Peyer's patch (tissue), 4 donors: Measurements from ENCODE around the gene TTC16. TPM values are rescaled to one million over a fixed set of nuclear protein-coding genes. Genes with fewer than 3 reads are reported as not detected.

Source experiments
- DNase-seq, 3 donors: peaks; one replicate each; pipeline ENCODE4 v3.0.0-alpha.2; 2017 to 2019
- H3K27ac ChIP-seq, 4 donors: fragments of 200-600 bp; sonication (generic); one replicate each; pipeline ENCODE4 v1.5.1; 2016 to 2019
- H3K27me3 ChIP-seq, 2 donors: fragments of 200-600 bp; sonication (generic); one replicate each; pipeline ENCODE4 v1.5.1; 2019
- H3K36me3 ChIP-seq, 3 donors: fragments of 200-600 bp; sonication (generic); one replicate each; pipeline ENCODE4 v1.5.1; 2016 to 2019
- H3K4me1 ChIP-seq, 4 donors: fragments of 200-600 bp; sonication (generic); one replicate each; pipeline ENCODE4 v1.5.1; 2016 to 2019
- H3K4me3 ChIP-seq, 4 donors: fragments of 200-600 bp; sonication (generic); 1 replicate in 3 of 4; 2 replicates in 1 of 4; pipeline ENCODE4 v1.5.1; 2016 to 2019; ENCODE audit warnings: mild to moderate bottlenecking in 1 of 4
- H3K9me3 ChIP-seq, 4 donors: fragments of 200-600 bp; sonication (generic); one replicate each; pipeline ENCODE4 v1.5.1; 2016 to 2019; ENCODE audit warnings: mild to moderate bottlenecking in 1 of 4
- POLR2A ChIP-seq, 2 donors: fragments of 450-650 bp; IDR thresholded peaks; one replicate each; pipeline ENCODE4 v1.5.1; 2017; ENCODE audit warnings: antibody characterized with exemption in 2 of 2, mild to moderate bottlenecking in 2 of 2, moderate library complexity in 2 of 2
- total RNA-seq, 4 donors: library from RNA; depleted of rRNA; stranded (reverse); fragments of >200 nt; gene quantifications; one replicate each; pipeline ENCODE4 v1.1.0, GENCODE V29; 2016
- TF ChIP-seq, protein P1 (sequence below), 6 experiments: fragments of 450-650 bp in 4 of 6; fragments of 200-600 bp in 2 of 6; sonication (generic) in 1 of 6; IDR thresholded peaks; one replicate each; pipeline ENCODE4 v1.5.1; 2017 to 2019; ENCODE audit warnings: antibody characterized with exemption in 6 of 6, mild to moderate bottlenecking in 3 of 6, moderate library complexity in 1 of 6

TTC16 gene
- total RNA-seq, 4 donors from 2014 or later = not detected

DNA sequence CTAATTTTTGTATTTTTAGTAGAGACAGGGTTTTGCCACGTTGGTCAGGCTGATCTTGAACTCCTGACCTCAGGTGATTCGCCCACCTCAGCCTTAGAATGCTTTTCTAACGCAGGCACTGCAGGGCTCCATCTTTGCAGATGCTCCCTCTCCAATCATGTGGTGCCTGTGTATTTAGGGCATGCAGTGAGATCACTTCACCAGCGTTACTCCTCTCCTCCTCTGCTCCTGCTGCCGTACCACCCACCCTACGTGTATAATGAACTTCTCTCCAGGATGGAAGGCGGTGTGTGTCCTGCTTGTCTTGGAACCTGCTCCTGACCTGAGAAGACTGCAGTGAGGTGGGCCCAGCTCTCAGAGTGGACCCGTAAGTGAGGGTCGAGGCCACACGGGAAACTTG is 22.7 kb upstream of the TTC16 start:
- Histone ChIP-seq H3K27me3 (no peaks in the 10 kb centered on the region), H3K4me3 (no peak overlapping the region), H3K4me1 (no peaks in the 10 kb centered on the region), H3K36me3 (peaks cover 0 to 8% (median 0%) of the 10 kb centered on the region in 3 donors), H3K27ac (no peak overlapping the region), H3K9me3 (no peaks in the 10 kb centered on the region)
- no peak for DNase-seq
- TF ChIP-seq, protein P1, sequence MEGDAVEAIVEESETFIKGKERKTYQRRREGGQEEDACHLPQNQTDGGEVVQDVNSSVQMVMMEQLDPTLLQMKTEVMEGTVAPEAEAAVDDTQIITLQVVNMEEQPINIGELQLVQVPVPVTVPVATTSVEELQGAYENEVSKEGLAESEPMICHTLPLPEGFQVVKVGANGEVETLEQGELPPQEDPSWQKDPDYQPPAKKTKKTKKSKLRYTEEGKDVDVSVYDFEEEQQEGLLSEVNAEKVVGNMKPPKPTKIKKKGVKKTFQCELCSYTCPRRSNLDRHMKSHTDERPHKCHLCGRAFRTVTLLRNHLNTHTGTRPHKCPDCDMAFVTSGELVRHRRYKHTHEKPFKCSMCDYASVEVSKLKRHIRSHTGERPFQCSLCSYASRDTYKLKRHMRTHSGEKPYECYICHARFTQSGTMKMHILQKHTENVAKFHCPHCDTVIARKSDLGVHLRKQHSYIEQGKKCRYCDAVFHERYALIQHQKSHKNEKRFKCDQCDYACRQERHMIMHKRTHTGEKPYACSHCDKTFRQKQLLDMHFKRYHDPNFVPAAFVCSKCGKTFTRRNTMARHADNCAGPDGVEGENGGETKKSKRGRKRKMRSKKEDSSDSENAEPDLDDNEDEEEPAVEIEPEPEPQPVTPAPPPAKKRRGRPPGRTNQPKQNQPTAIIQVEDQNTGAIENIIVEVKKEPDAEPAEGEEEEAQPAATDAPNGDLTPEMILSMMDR (IDR thresholded peaks at IDR 0.05) = no peak
- no peak for TF ChIP-seq POLR2A (IDR thresholded peaks at IDR 0.05)

DNA sequence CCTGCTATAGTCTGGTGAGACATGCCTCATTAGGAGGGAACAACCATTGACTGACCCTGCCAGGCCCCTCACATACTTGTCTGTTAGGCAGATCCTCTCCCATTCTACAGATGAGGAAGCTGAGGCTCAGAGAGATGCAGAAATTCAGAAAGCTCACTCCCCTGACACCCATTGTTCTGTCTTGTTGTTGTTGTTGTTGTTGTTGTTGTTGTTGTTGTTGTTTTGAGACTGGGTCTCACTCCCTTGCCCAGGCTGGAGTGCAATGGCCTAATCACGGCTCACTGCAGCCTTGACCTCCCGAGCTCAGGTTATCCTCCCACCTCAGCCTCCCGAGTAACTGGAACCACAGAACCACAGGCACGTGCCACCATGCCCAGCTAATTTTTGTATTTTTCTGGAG is 22.2 kb upstream of the TTC16 start:
- no peak for TF ChIP-seq POLR2A (IDR thresholded peaks at IDR 0.05)
- TF ChIP-seq, protein P1 (IDR thresholded peaks at IDR 0.05) = no peak
- Histone ChIP-seq H3K36me3 (peaks cover 0 to 8% (median 0%) of the 10 kb centered on the region in 3 donors), H3K27ac (no peak overlapping the region), H3K4me1 (no peaks in the 10 kb centered on the region), H3K9me3 (no peaks in the 10 kb centered on the region), H3K4me3 (no peak overlapping the region), H3K27me3 (no peaks in the 10 kb centered on the region)
- no peak for DNase-seq

DNA sequence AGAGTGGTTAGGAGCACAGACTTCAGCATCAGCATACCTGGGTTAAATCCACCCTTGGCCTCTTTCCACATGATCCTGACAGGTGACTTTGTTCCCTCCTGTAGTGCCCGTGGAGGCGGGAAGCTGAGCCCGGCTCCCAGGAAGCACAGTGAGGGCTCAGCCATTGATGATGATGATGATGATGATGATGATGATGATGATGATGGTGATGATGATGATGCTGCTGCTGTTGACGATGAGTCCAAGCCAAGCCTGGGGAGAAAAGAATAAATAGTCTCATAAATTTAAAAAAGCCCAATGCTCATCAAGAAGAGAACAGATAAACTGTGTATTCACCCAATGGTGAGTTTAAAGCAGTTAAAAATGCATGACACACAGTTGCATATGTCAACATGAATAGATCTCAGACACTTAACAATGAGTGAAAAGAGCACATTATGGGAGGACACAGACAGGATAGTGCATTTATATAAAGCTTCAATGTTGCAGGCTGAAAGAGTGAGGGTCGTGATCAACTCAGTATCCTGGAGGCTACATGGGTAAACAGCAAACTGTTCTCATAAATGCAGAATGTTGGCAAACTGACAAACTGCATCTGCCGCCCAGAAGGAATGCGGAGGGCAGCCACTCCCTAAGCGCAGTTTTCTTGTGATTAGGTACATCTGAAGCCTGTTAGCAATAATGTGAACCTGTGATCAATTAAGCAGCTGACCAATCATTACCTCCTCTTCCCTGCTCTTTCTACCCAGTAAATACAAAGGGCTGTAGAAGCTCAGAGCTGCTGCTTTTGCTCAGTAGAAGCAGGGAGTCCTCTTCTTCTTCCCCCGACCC is 20.8 kb upstream of the TTC16 start:
- no peak overlapping the region for H3K4me3 ChIP-seq
- no peak for DNase-seq
- H3K36me3 ChIP-seq = peaks cover 0 to 8% (median 0%) of the 10 kb centered on the region in 3 donors
- no peaks in the 10 kb centered on the region for H3K27me3 ChIP-seq
- no peaks in the 10 kb centered on the region for H3K4me1 ChIP-seq
- no peak overlapping the region for H3K27ac ChIP-seq
- no peaks in the 10 kb centered on the region for H3K9me3 ChIP-seq
- TF ChIP-seq POLR2A (IDR thresholded peaks at IDR 0.05) = no peak
- TF ChIP-seq, protein P1 (IDR thresholded peaks at IDR 0.05) = no peak

DNA sequence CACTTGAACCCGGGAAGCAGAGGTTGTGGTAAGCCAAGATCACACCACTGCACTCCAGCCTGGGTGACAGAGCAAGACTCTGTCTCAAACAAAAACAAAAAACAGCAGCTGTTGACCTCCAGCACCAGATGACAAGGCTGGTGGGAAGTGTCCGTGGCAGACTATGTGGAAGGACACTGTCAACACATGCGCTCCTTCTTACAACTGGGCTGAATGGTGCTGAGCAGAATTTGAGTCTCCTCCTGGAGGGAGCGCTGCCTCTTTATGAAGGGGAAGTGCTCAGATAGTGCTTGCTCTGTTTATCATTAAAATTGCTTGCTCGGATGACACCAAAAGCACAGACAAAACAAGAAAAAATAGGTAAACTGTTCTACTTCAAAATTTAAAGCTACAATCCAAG is 18.3 kb upstream of the TTC16 start:
- Histone ChIP-seq H3K36me3 (no peaks in the 10 kb centered on the region), H3K27ac (no peak overlapping the region), H3K4me1 (no peaks in the 10 kb centered on the region), H3K9me3 (no peaks in the 10 kb centered on the region), H3K27me3 (no peaks in the 10 kb centered on the region), H3K4me3 (no peak overlapping the region)
- TF ChIP-seq, protein P1 (IDR thresholded peaks at IDR 0.05) = no peak
- TF ChIP-seq POLR2A (IDR thresholded peaks at IDR 0.05) = no peak
- DNase-seq = no peak

DNA sequence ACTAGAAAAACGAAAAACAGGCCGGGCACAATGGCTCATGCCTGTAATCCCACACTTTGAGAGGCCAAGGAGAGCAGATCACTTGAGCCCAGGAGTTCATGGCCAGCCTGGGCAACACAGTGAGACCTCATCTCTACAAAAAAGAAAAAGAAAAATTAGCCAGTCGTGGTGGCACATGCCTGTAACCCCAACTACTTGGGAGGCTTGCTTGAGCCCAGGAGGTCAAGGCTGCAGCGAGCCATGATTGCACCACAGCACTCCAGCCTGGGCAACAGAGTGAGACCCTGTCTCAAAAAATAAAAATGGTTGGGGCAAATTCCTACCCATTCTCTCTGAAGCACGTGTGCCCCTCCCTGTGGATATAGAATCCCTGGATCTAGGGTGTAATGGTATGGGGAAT is 17.5 kb upstream of the TTC16 start:
- no peaks in the 10 kb centered on the region for H3K9me3 ChIP-seq
- H3K4me1 ChIP-seq = no peaks in the 10 kb centered on the region
- DNase-seq = no peak
- no peaks in the 10 kb centered on the region for H3K36me3 ChIP-seq
- TF ChIP-seq POLR2A (IDR thresholded peaks at IDR 0.05) = no peak
- TF ChIP-seq, protein P1 (IDR thresholded peaks at IDR 0.05) = no peak
- H3K27me3 ChIP-seq = no peaks in the 10 kb centered on the region
- no peak overlapping the region for H3K27ac ChIP-seq
- no peak overlapping the region for H3K4me3 ChIP-seq
